H1 (cell line): ENCODE measurements around the gene NAA38. TPM values are rescaled to one million over a fixed set of nuclear protein-coding genes. Genes with fewer than 3 reads are reported as not detected.

Experiments used
- CTCF ChIA-PET: fragments of 300-600 bp; sonication (Branson Sonifier 250); formaldehyde crosslinking; loops from one replicate; lab custom pipeline; 2021; ENCODE audit not compliant: partially characterized antibody; lab: Charles Lee
- POLR2A ChIA-PET: fragments of 300-600 bp; sonication (Branson Sonifier 250); formaldehyde crosslinking; loops from one replicate; lab custom pipeline; 2021; ENCODE audit warnings: inconsistent platforms; ENCODE audit not compliant: partially characterized antibody; lab: Charles Lee
- DNase-seq, 2 experiments: peaks; one replicate each; pipeline versions ENCODE4 v3.0.0 to v3.0.0-alpha.2; 2010 to 2022; ENCODE audit warnings: low spot score in 2 of 2, low read depth in 1 of 2, mixed read lengths in 1 of 2
- FAIRE-seq: peaks from 2 replicates; lab custom pipeline; 2011; peaks lifted over from hg19 to GRCh38; lab: Jason Lieb, UNC
- H2AFZ ChIP-seq: 2 replicates; pipeline ENCODE4 v1.8.1; 2012; ENCODE audit warnings: low read length, inconsistent platforms
- H2AK5ac ChIP-seq: 2 replicates; pipeline ENCODE4 v1.6.1; 2013; ENCODE audit warnings: low read depth, low read length
- H2BK120ac ChIP-seq: replicated peaks from 2 replicates; pipeline ENCODE3; 2013; ENCODE audit warnings: low read depth, low read length, inconsistent platforms
- H2BK12ac ChIP-seq: 2 replicates; pipeline ENCODE4 v1.6.1; 2013; ENCODE audit warnings: low read depth, low read length
- H2BK15ac ChIP-seq: 2 replicates; pipeline ENCODE4 v1.6.1; 2013; ENCODE audit warnings: low read length
- H2BK20ac ChIP-seq: 2 replicates; pipeline ENCODE4 v1.6.1; 2013; ENCODE audit warnings: low read length
- H2BK5ac ChIP-seq: 2 replicates; pipeline ENCODE4 v1.6.1; 2013; ENCODE audit warnings: low read depth, low read length
- H3K14ac ChIP-seq: 2 replicates; pipeline ENCODE4 v1.6.1; 2013; ENCODE audit warnings: inconsistent platforms; ENCODE audit not compliant: insufficient read length
- H3K18ac ChIP-seq: 2 replicates; pipeline ENCODE4 v1.6.1; 2013; ENCODE audit warnings: low read length; ENCODE audit errors: extremely low read depth
- H3K23ac ChIP-seq: 2 replicates; pipeline ENCODE4 v1.6.1; 2013; ENCODE audit warnings: inconsistent platforms; ENCODE audit not compliant: insufficient read length
- H3K23me2 ChIP-seq: 2 replicates; pipeline ENCODE4 v1.6.1; 2013; ENCODE audit warnings: low read depth, low read length
- H3K27ac ChIP-seq: 2 replicates; pipeline ENCODE4 v1.6.1; 2011; ENCODE audit warnings: low read depth, low read length, inconsistent platforms
- H3K27me3 ChIP-seq, 4 experiments: replicated peaks in 1 of 4; 1 replicate in 1 of 4; 2 replicates in 3 of 4; pipeline versions ENCODE4 v1.6.1 to v1.8.1; 2011 to 2013; ENCODE audit warnings: low read length in 3 of 4, mild to moderate bottlenecking in 3 of 4, inconsistent platforms in 2 of 4, mixed read lengths in 2 of 4, moderate library complexity in 1 of 4; ENCODE audit not compliant: control insufficient read depth in 3 of 4, insufficient read depth in 3 of 4; ENCODE audit errors: extremely low read depth in 1 of 4
- H3K36me3 ChIP-seq, 4 experiments: 2 replicates each; pipeline versions ENCODE4 v1.6.1 to v1.8.1; 2011 to 2013; ENCODE audit warnings: mild to moderate bottlenecking in 4 of 4, low read length in 3 of 4, moderate library complexity in 2 of 4, control low read depth in 1 of 4, inconsistent platforms in 1 of 4; ENCODE audit not compliant: insufficient read depth in 4 of 4, control insufficient read depth in 2 of 4
- H3K4ac ChIP-seq: replicated peaks from 2 replicates; pipeline ENCODE3; 2013; ENCODE audit warnings: low read length, low read depth, mixed read lengths, inconsistent platforms; ENCODE audit not compliant: insufficient read length
- H3K4me1 ChIP-seq, 4 experiments: replicated peaks in 1 of 4; 1 replicate in 1 of 4; 2 replicates in 3 of 4; pipeline versions ENCODE4 v1.6.1 to v1.8.1; 2011 to 2013; ENCODE audit warnings: low read length in 3 of 4, inconsistent platforms in 2 of 4, mixed read lengths in 1 of 4; ENCODE audit not compliant: insufficient read depth in 4 of 4, control insufficient read depth in 3 of 4
- H3K4me2 ChIP-seq, 2 experiments: 2 replicates each; pipeline versions ENCODE4 v1.6.1 to v1.8.1; 2011 to 2013; ENCODE audit warnings: low read depth in 2 of 2, low read length in 2 of 2, control low read depth in 1 of 2, inconsistent platforms in 1 of 2, mild to moderate bottlenecking in 1 of 2; ENCODE audit not compliant: insufficient read depth in 1 of 2
- H3K4me3 ChIP-seq, 4 experiments: fragments of 200-600, 300-600 bp in 1 of 4; sonication (generic), shearing (Covaris generic), sonication (Bioruptor Twin) in 1 of 4; 2 replicates each; pipeline versions ENCODE4 v1.5.1 to v1.8.1; 2011 to 2016; ENCODE audit warnings: low read length in 4 of 4, low read depth in 3 of 4, control low read depth in 2 of 4, inconsistent platforms in 2 of 4, mild to moderate bottlenecking in 2 of 4, mixed read lengths in 1 of 4, moderate library complexity in 1 of 4; ENCODE audit not compliant: insufficient read depth in 2 of 4; ENCODE audit errors: extremely low read depth in 1 of 4
- H3K56ac ChIP-seq: replicated peaks from 2 replicates; pipeline ENCODE3; 2013; ENCODE audit warnings: low read depth, mild to moderate bottlenecking, mixed read lengths, low read length, inconsistent platforms; ENCODE audit not compliant: insufficient read length
- H3K79me1 ChIP-seq: 2 replicates; pipeline ENCODE4 v1.6.1; 2013; ENCODE audit warnings: low read depth, low read length, control low read depth
- H3K79me2 ChIP-seq, 2 experiments: 2 replicates each; pipeline versions ENCODE4 v1.6.1 to v1.8.1; 2012 to 2013; ENCODE audit warnings: low read length in 2 of 2, mild to moderate bottlenecking in 2 of 2, inconsistent platforms in 1 of 2; ENCODE audit not compliant: insufficient read depth in 2 of 2, control insufficient read depth in 1 of 2
- H3K9ac ChIP-seq, 4 experiments: replicated peaks in 1 of 4; 1 replicate in 1 of 4; 2 replicates in 3 of 4; pipeline versions ENCODE4 v1.6.1 to v1.8.1; 2011 to 2013; ENCODE audit warnings: low read depth in 3 of 4, low read length in 3 of 4, control low read depth in 2 of 4, mild to moderate bottlenecking in 2 of 4, moderate library complexity in 2 of 4, inconsistent platforms in 1 of 4; ENCODE audit errors: extremely low read depth in 1 of 4
- H3K9me3 ChIP-seq, 2 experiments: 2 replicates each; pipeline versions ENCODE4 v1.6.1 to v1.8.1; 2012 to 2013; ENCODE audit warnings: mild to moderate bottlenecking in 2 of 2, moderate library complexity in 2 of 2, control low read depth in 1 of 2, inconsistent platforms in 1 of 2, low read depth in 1 of 2, low read length in 1 of 2, mixed read lengths in 1 of 2; ENCODE audit not compliant: insufficient read depth in 2 of 2
- H4K20me1 ChIP-seq, 2 experiments: replicated peaks in 1 of 2; 2 replicates each; pipeline versions ENCODE3 to v1.8.1; 2011 to 2013; ENCODE audit warnings: inconsistent platforms in 2 of 2, low read length in 2 of 2, mild to moderate bottlenecking in 1 of 2; ENCODE audit not compliant: insufficient read depth in 2 of 2, control insufficient read depth in 1 of 2
- H4K5ac ChIP-seq: 2 replicates; pipeline ENCODE4 v1.6.1; 2013; ENCODE audit warnings: low read length, low read depth, mixed read lengths, inconsistent platforms; ENCODE audit not compliant: insufficient read length
- H4K8ac ChIP-seq: 2 replicates; pipeline ENCODE4 v1.8.0; 2013; ENCODE audit warnings: mild to moderate bottlenecking, moderate library complexity, low read length, inconsistent platforms; ENCODE audit not compliant: insufficient read depth; ENCODE audit errors: extremely low read depth
- H4K91ac ChIP-seq: replicated peaks from 2 replicates; pipeline ENCODE3; 2013; ENCODE audit warnings: low read length, mixed read lengths, inconsistent platforms; ENCODE audit not compliant: insufficient read length
- CBX5 ChIP-seq: fragments of 300-800, 300-1000 bp; sonication (generic); IDR thresholded peaks from 2 replicates; pipeline ENCODE4 v1.7.1; 2016; ENCODE audit warnings: antibody characterized with exemption, low read length, low read depth
- MAFK ChIP-seq: IDR thresholded peaks from 2 replicates; pipeline ENCODE4 v1.6.1; 2012; ENCODE audit warnings: low read depth, mild to moderate bottlenecking, improper control_type of control experiment, low read length
- MAX ChIP-seq: IDR thresholded peaks from 2 replicates; pipeline ENCODE4 v1.6.1; 2012; ENCODE audit warnings: inconsistent platforms
- RAD21 ChIP-seq, 2 experiments: IDR thresholded peaks in 1 of 2; conservative IDR thresholded peaks in 1 of 2; 2 replicates each; pipeline ENCODE4 v1.6.1; 2011; ENCODE audit warnings: low read depth in 2 of 2, low read length in 2 of 2, improper control_type of control experiment in 1 of 2, inconsistent platforms in 1 of 2, mild to moderate bottlenecking in 1 of 2, moderate library complexity in 1 of 2
- WGBS, 2 experiments: shearing (Covaris generic) in 1 of 2; methylation state at CpG; one replicate each; pipeline versions ENCODE4 v1.1.6 to v1.1.7; 2013 to 2015; ENCODE audit warnings: low lambda C conversion rate in 2 of 2, mixed read lengths in 2 of 2, inconsistent platforms in 1 of 2, low coverage in 1 of 2, missing lambda C conversion rate in 1 of 2; ENCODE audit not compliant: insufficient replicate concordance in 2 of 2, insufficient coverage in 1 of 2, insufficient read length in 1 of 2; ENCODE audit errors: extremely low coverage in 1 of 2, missing lambda C conversion rate in 1 of 2; 5-methylcytosine and 5-hydroxymethylcytosine counted together
- polyA plus RNA-seq, 7 experiments: library from polyadenylated mRNA; depleted of rRNA in 3 of 7; stranded (reverse) in 5 of 7; unstranded in 2 of 7; fragments of >200 nt in 5 of 7; fragments of 200-250 nt in 2 of 7; gene quantifications; 1 replicate in 5 of 7; 2 replicates in 1 of 7; 4 replicates in 1 of 7; pipeline versions ENCODE4 v1.2.1 to v1.2.3, GENCODE V29; 2011 to 2013; ENCODE audit warnings: missing spikeins in 2 of 7, mixed read lengths in 2 of 7
- total RNA-seq: library from RNA; stranded (reverse); fragmentation: NEBNext Ultra II Directional; extraction: Animal tissue kit (Norgen Biotek cat#: 25700); gene quantifications from 2 replicates; pipeline ENCODE4 v1.2.1, GENCODE V29; 2021
- TF ChIP-seq, protein P1 (sequence below), 3 experiments: IDR thresholded peaks; 1 replicate in 2 of 3; 2 replicates in 1 of 3; pipeline versions ENCODE4 v1.5.1 to v1.6.1; 2011; ENCODE audit warnings: low read length in 3 of 3, mild to moderate bottlenecking in 3 of 3, inconsistent platforms in 2 of 3, low read depth in 1 of 3, moderate library complexity in 1 of 3; ENCODE audit not compliant: insufficient read depth in 1 of 3; ENCODE audit errors: control extremely low read depth in 1 of 3

Gene NAA38
- total and polyA plus RNA-seq, 2 of the 8 experiments (the other 6 are each of a cell fraction or from before 2014, with no cell fraction given), result 30.2 to 109 TPM

- Histone ChIP-seq H3K9ac (no peak overlapping the region), H2BK12ac (no peak overlapping the region), H4K20me1 (no peaks in the 10 kb centered on the region), H3K18ac (no peak overlapping the region), H3K4me2 (no peak overlapping the region), H3K36me3 (no peaks in the 10 kb centered on the region; a peak in 1 of 8 replicates), H3K56ac (no peak overlapping the region), H3K4me3 (no peak overlapping the region), H2BK120ac (no peak overlapping the region), H2AK5ac (no peak overlapping the region), H3K23ac (no peak overlapping the region), H3K4ac (no peak overlapping the region), H3K14ac (no peak overlapping the region), H3K23me2 (peaks cover 8% of the 10 kb centered on the region), H2BK20ac (no peak overlapping the region), H4K8ac (no peak overlapping the region), H4K5ac (no peak overlapping the region), H3K4me1 (peaks cover 0 to 2% (median 0%) of the 10 kb centered on the region in 4 experiments; a peak in 2 of 7 replicates), H3K79me2 (peaks cover 0 to 5% of the 10 kb centered on the region in 2 experiments; a peak in 1 of 4 replicates), H3K27me3 (no peaks in the 10 kb centered on the region), H3K9me3 (no peaks in the 10 kb centered on the region), H2BK15ac (no peak overlapping the region), H2BK5ac (no peak overlapping the region), H4K91ac (no peak overlapping the region), H3K27ac (no peak overlapping the region), H3K79me1 (no peaks in the 10 kb centered on the region), H2AFZ (no peak overlapping the region)
- ChIA-PET POLR2A (no interaction called here), CTCF (interaction anchor here (0.6 to 5.5 kb wide), 31 partner anchors 8 to 194 kb away, joined by 3 to 26 read pairs (median 5); partner anchors contain the start of gene KDM6B)
- DNase-seq, result peak in 1 of 2 experiments; percentile 78
- peak; percentile 17; the same call in 1 of the 2 replicates for TF ChIP-seq MAX
- TF ChIP-seq, protein P1, sequence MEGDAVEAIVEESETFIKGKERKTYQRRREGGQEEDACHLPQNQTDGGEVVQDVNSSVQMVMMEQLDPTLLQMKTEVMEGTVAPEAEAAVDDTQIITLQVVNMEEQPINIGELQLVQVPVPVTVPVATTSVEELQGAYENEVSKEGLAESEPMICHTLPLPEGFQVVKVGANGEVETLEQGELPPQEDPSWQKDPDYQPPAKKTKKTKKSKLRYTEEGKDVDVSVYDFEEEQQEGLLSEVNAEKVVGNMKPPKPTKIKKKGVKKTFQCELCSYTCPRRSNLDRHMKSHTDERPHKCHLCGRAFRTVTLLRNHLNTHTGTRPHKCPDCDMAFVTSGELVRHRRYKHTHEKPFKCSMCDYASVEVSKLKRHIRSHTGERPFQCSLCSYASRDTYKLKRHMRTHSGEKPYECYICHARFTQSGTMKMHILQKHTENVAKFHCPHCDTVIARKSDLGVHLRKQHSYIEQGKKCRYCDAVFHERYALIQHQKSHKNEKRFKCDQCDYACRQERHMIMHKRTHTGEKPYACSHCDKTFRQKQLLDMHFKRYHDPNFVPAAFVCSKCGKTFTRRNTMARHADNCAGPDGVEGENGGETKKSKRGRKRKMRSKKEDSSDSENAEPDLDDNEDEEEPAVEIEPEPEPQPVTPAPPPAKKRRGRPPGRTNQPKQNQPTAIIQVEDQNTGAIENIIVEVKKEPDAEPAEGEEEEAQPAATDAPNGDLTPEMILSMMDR (IDR thresholded peaks at IDR 0.05; ENCODE audit: control extremely low read depth in 1 of 3, insufficient read depth in 1 of 3, low read depth in 1 of 3, low read length in 3 of 3), result peak; percentile 10 to 80 (median 66)
- no peak for TF ChIP-seq CBX5
- TF ChIP-seq RAD21 (IDR thresholded peaks at IDR 0.05 in 1 of 2, conservative IDR thresholded peaks at IDR 0.05 in 1 of 2; ENCODE audit: low read depth in 2 of 2, low read length in 2 of 2), result peak; percentile 83 to 84
- TF ChIP-seq MAFK, result no peak
- no peak for FAIRE-seq
- 37% methylated on average over 2 of the region's 3 CpGs; no CpG with 5 or more reads in 1 of the 2 experiments for WGBS, 2 experiments
Measured at GRCh38 chr17:7862692-7863437, 5.5 kb upstream of the NAA38 start.
